Endometrial microvascular endothelial cells (primary cell): ENCODE data around the gene SMG9. TPM values are rescaled to one million over a fixed set of nuclear protein-coding genes. Genes with fewer than 3 reads are reported as not detected.
"Not testable (repeated sequence)": the region's sequence is repeated elsewhere in the genome, so short reads cannot be mapped to it uniquely, and the experiment has no call there.

Source experiments
- in situ Hi-C: cut with HindIII; loops from 2 replicates; pipeline ENCODE4 v1.10.0; 2017; ENCODE audit warnings: low sequenced_read_pairs, low pct_unique_long_range_greater_than_20kb; ENCODE audit errors: inconsistent ontology term
- total RNA-seq: library from RNA; depleted of rRNA; stranded (reverse); fragments of >200 nt; gene quantifications from one replicate; pipeline ENCODE4 v1.2.3, GENCODE V29; 2015; ENCODE audit errors: inconsistent ontology term

Gene SMG9
- total RNA-seq, 1 donor from 2014 or later = 13.9 TPM

- in situ Hi-C loops = no loop called here
Measured at GRCh38 chr19:43781630-43782310, 27.0 kb upstream of the SMG9 start.

DNA sequence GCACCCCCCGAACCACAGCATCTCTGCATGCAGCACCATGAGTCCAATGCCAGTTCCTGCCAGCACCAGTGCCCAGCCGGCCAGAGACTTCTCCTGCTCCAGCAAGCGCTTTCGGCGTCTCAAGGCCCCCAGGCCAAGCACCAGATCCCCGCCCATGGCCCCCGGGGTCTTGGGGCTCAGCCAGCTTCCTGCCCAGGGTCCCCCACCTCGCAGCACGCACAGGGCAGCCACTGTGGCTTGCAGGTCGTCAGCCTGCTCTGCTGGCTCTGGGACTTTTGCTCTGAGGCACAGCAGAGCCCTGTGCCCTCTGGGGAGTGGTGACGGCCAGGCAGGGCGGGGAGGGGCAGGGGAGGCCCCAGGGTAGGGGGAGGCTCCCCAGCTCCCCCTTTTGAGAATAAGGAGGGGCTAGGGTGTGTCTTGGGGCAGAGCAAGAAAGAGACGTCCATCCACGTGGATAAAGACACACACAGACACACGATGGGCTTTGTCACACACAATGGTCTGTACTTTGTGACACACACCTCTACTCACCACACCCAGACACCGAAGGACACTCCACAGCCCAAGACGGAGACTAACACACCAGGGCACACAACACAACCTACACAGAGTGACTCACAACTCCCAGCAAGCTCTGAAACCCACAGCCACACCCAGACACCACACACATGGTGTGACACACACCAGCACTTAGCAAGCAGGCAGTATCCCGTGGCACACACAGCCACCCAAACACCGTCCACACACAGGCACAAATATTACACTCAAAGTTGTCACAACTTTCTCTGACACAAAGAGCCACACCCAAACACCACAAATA, 26.2 kb upstream of the SMG9 start, which contains the start of gene KCNN4:
TSS of gene KCNN4 (minus strand) at position 268 of the 820 bp plus-strand sequence. CDS start at position 156, 112 bp downstream.
- in situ Hi-C loops = no loop called here

- in situ Hi-C loops = no loop called here
Measured at GRCh38 chr19:43779820-43780219, 25.1 kb upstream of the SMG9 start.

DNA sequence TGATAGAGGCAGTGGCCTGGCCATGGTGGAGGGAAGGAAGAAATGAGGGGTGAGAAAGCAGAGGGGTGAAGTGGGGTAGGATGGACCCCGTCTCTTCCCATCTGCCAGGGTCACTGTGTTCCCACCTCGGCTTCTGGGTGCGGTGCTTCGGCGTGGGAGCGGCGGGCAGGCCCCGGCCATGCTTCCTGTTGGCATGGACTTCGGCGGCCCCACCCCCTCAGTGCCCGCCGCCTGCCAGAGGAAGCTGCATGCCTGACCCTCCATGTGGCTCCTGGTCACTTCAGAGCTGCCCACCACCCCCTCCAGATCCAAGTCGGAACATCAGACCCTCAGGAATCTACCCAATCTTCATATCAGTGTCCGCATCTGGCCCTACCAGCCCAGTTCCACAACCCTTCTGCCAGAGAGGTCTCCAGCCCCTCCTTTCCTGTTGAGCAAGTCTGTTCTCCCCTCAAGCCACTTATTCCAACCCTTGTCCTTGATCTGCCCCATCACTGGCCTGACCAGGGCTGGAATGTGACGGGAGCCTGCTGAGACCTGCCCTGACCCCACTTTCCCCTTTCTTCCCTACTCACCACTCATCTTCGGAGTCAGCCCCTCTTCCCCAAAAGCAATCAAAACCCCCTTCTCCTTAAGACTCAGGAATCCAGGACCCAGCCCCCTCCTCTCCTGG, 24.5 kb upstream of the SMG9 start:
- in situ Hi-C loops = no loop called here

DNA sequence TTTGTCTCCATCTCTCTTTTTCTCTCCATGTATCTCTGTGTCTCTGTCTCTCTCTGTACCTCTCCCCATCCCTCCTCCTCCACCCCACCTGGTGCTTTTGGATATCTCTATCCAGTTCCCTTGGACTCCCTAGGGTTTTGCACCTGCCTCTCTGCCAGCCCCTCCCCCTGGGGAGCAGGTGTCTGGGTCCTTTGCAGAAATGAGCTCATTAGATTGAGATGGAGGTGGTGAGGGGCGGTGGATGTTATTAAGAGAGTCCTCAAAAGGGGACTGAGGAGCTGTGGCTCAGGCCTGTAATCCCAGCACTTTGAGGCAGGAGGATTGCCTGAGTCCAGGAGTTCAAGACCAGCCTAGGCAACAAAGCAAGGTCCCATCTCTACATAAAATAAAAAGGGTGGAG, 23.9 kb upstream of the SMG9 start:
- in situ Hi-C loops = no loop called here

DNA sequence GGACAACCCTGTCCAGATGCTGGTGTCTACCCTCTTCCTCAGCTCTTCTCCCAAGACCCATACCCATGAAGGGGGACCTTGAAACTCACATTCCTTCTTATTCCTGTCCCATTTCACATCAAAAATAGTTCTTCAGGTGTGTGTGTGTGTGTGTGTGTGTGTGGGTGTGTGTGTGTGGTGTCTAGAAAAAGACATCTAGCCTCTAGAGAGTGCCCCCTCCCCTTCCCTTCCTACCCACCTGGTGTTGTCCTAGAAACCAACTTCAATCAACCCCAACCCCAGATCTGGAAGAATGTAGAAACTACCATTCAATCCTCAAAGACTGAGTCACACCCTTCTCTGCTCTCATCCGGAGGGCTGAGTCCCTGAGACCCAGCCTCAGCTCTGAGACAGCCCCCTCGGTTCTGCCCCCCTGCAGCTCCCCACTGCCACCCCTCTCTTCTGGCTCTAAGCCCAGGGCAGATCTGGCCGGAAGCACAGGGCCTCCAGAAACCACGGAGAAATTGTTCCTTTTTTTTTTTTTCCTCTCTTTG, 22.5 kb upstream of the SMG9 start:
- in situ Hi-C loops = no loop called here

DNA sequence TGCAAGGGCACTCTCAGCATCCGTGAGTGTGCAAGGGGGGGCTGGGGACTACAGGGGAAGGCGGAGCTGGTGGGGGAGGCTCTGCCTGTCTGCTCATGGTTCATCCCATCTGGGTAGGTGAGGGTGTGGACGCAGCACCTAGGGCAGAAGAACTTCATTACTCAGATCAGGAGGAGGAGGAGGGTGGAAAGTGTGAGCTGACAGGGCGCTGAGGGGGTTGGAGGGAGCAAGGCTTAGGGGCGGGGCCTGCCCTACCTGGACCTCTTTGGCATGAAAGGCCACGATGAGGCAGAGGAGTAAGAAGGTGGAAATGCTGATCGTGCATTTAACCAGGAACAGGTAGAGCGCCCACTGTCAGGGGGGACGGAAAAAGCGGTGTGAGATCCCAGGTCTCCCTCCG, 21.5 kb upstream of the SMG9 start:
- in situ Hi-C loops = no loop called here

GRCh38 chr19:43775299-43775890, 20.6 kb upstream of the SMG9 start:
- in situ Hi-C loops = no loop called here

- in situ Hi-C loops = not testable (repeated sequence)
Measured at GRCh38 chr19:43774940-43775258, 20.1 kb upstream of the SMG9 start.

GRCh38 chr19:43774103-43774939, 19.6 kb upstream of the SMG9 start:
- in situ Hi-C loops = no loop called here

GRCh38 chr19:43773725-43774102, 19.0 kb upstream of the SMG9 start:
- in situ Hi-C loops = no loop called here

GRCh38 chr19:43769256-43769655, 14.5 kb upstream of the SMG9 start:
- in situ Hi-C loops = no loop called here

- in situ Hi-C loops = no loop called here
Measured at GRCh38 chr19:43768273-43769050, 13.7 kb upstream of the SMG9 start.

GRCh38 chr19:43767818-43768217, 13.1 kb upstream of the SMG9 start:
- in situ Hi-C loops = no loop called here

DNA sequence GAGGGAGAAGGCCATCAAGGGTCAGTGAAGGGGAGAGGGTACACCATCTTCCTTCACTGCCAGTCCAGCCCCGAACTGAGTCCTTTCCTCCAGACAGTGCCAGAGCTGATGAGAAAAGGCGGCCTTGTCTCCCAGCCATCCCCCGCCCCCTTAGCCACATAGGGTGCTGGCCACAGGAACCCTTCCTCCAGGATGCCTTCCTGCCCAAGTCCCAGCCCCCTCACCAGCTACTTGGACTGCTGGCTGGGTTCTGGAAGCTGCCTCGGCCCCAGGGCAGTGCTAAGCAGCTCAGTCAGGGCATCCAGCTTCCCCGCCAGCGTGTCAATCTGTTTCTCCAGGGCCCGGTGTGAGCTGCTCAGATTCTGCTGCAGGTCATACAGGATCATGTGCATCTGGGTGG, 12.6 kb upstream of the SMG9 start:
- in situ Hi-C loops = no loop called here

DNA sequence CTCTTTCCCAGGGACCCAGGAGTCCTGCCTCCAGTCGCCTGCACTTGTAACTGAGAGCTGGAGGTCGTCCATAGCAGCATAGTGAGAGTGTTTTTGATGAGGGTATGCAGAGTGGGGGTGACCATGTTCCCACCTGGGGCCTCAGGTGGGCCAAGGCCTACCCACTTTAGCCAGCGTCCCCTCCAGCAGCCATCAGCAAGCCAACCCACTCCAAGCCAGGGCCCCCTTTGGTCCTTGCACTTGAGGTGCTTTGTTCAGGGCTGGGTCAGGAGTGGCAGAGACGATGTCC, 11.9 kb upstream of the SMG9 start:
- in situ Hi-C loops = no loop called here

DNA sequence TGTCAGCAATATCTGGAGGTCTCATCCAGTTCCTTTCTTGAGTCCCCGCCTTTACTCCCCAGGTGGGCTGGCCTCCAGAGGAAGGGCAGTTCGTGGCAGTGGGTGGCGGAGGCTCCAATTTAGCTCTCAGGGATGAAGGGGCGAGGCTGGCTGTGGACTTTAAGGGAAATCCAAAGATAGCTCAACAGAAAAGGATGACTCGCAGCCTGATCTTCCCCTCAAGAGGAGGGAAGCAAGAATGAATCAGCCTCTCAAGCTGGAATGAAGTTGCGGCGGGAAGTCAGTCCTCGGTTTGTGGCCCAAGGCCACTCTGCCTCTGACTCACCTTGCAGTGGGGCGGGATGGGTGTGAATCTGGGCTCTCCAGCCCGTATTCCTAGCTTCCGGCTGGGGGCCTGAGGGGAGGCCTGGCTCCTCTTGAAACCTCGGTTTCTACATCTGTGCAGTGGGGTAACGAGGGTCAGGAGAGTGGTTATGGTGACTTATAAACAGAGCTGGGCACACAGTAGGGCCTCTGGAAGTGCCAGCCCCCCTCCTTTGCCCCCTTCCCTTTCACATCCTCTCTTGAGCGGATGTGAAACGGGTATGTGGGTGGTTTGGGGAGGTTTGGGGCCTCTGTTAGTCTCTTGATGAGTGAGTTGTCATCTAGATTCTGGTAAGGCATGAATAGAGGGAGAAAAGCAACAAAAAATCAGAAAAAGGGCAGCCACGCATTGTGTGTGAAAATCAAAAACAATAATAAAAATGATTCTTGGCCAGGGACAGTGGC, 10.5 kb upstream of the SMG9 start:
- in situ Hi-C loops = no loop called here
